Panc1 (cell line): ENCODE data around the gene ONECUT2. TPM values are rescaled to one million over a fixed set of nuclear protein-coding genes. Genes with fewer than 3 reads are reported as not detected.

Experiments used
- ATAC-seq: fragments of 200-7000 bp; cut with Tn5 transposase; 2 replicates; pipeline ENCODE4 v1.9.1; 2020; ENCODE audit warnings: mild to moderate bottlenecking, moderate library complexity
- BruUV-seq: library from RNA; stranded (reverse); fragments of 400-500 nt; replicated peaks from 2 replicates; lab custom pipeline; 2021; lab: Mats Ljungman, UMichigan
- CTCF ChIA-PET: fragments of 300-600 bp; sonication (Branson Sonifier 250); formaldehyde crosslinking; loops from one replicate; lab custom pipeline; 2022; ENCODE audit warnings: antibody characterized with exemption; lab: Charles Lee
- POLR2A ChIA-PET: fragments of 300-600 bp; sonication (Branson Sonifier 250); formaldehyde crosslinking; loops from one replicate; lab custom pipeline; 2022; ENCODE audit warnings: antibody characterized with exemption; lab: Charles Lee
- DNase-seq: peaks from one replicate; pipeline ENCODE4 v3.0.0-alpha.2; 2010; ENCODE audit warnings: low read depth, low spot score
- H3K27ac ChIP-seq: 2 replicates; pipeline ENCODE4 v1.5.1; 2011; ENCODE audit warnings: mild to moderate bottlenecking, low read length, inconsistent platforms
- H3K27me3 ChIP-seq: fragments of 200-500 bp; sonication (Bioruptor generic); 2 replicates; pipeline ENCODE4 v1.6.0; 2014; ENCODE audit warnings: low read length, inconsistent platforms; ENCODE audit not compliant: control insufficient read depth, insufficient read depth
- H3K36me3 ChIP-seq: fragments of 200-500 bp; sonication (Bioruptor generic); 2 replicates; pipeline ENCODE4 v1.5.1; 2014; ENCODE audit warnings: inconsistent platforms, mild to moderate bottlenecking, low read length, moderate library complexity; ENCODE audit not compliant: control insufficient read depth, insufficient read depth
- H3K4me1 ChIP-seq: 2 replicates; pipeline ENCODE4 v1.5.1; 2011; ENCODE audit warnings: inconsistent platforms, mild to moderate bottlenecking, low read length, moderate library complexity; ENCODE audit not compliant: control insufficient read depth, insufficient read depth
- H3K4me3 ChIP-seq, 2 experiments: 2 replicates each; pipeline ENCODE4 v1.5.1; 2011 to 2012; ENCODE audit warnings: low read depth in 2 of 2, low read length in 2 of 2, mild to moderate bottlenecking in 2 of 2, inconsistent platforms in 1 of 2, moderate library complexity in 1 of 2
- H3K9me3 ChIP-seq: fragments of 200-500 bp; sonication (Bioruptor generic); 2 replicates; pipeline ENCODE4 v1.5.1; 2014; ENCODE audit warnings: low read depth, mild to moderate bottlenecking, inconsistent platforms, low read length, moderate library complexity; ENCODE audit not compliant: control insufficient read depth, insufficient read depth
- POLR2AphosphoS5 ChIP-seq: IDR thresholded peaks from 2 replicates; pipeline ENCODE4 v1.6.1; 2012; ENCODE audit warnings: mild to moderate bottlenecking, low read depth, low read length, moderate library complexity
- SIN3A ChIP-seq: IDR thresholded peaks from 2 replicates; pipeline ENCODE4 v1.6.1; 2012; ENCODE audit warnings: low read depth, mild to moderate bottlenecking, low read length, moderate library complexity, borderline replicate concordance; ENCODE audit not compliant: insufficient read depth
- TCF7L2 ChIP-seq: IDR thresholded peaks from 2 replicates; pipeline ENCODE4 v1.6.1; 2011; ENCODE audit warnings: mild to moderate bottlenecking, low read depth, low read length, inconsistent platforms
- in situ Hi-C: cut with HindIII; loops from 2 replicates; pipeline ENCODE4 v1.10.0; 2016; ENCODE audit warnings: low sequenced_read_pairs, low pct_unique_long_range_greater_than_20kb
- intact Hi-C: fragments of 100-400 bp; cut with micrococcal nuclease; formaldehyde crosslinking; loops from one replicate; pipeline ENCODE4 v1.10.0; 2022; ENCODE audit not compliant: unreplicated experiment
- total RNA-seq: library from RNA; stranded (reverse); gene quantifications from one replicate; pipeline ENCODE4 v1.2.1, GENCODE V29; 2021; ENCODE audit not compliant: unreplicated experiment
- TF ChIP-seq, protein P1 (sequence below), 2 experiments: IDR thresholded peaks; 2 replicates each; pipeline ENCODE4 v1.6.1; 2011 to 2012; ENCODE audit warnings: low read depth in 2 of 2, control low read depth in 1 of 2, low read length in 1 of 2, mild to moderate bottlenecking in 1 of 2, moderate library complexity in 1 of 2; ENCODE audit not compliant: insufficient read depth in 1 of 2
- TF ChIP-seq, protein P2 (sequence below): fragments of 450-650 bp; IDR thresholded peaks from 2 replicates; pipeline ENCODE4 v1.5.1; 2017; ENCODE audit warnings: mild to moderate bottlenecking

Gene ONECUT2
- total RNA-seq, 1 experiment from 2014 or later = 0.59 TPM

DNA sequence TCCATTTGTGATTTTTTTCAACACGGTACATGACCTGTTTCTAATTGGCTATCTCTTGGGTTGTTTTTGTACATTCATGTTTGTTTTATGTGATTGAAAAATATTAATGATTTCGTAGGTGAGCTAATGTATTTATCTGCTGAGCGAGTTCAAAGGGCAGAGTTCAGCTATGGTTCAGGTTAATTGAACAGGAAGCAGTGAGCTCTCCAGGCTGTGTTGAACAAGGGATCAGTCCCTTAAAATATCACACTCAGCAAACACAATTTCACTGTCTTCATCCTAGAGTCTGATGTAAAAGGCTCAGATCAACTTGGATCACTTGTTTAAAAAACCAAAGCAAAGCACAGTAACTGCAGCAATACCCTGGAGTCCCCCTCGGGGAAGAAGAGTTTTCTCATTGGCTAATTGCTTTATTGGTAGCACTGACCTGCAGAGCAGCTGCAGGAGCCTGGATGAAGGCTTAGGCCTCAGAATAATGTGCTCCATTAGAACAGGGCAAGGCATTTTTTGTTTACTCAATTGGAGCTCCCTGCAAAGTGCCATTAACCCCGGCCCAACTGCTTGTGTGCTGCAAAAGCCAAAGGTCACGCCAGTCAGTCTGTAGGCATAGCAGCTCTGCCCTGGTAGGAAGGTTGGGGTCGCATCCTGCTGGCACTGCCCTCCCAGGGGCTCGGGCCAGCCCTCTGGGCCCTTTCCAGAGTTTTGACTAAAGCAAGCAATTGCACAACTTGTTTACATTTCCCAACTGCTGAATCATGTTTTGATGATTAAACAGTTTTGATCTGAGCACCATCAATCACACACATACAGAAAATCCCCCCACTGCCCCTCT is 10.5 kb downstream of the ONECUT2 start:
- no peak for DNase-seq
- POLR2A ChIA-PET = no interaction called here

DNA sequence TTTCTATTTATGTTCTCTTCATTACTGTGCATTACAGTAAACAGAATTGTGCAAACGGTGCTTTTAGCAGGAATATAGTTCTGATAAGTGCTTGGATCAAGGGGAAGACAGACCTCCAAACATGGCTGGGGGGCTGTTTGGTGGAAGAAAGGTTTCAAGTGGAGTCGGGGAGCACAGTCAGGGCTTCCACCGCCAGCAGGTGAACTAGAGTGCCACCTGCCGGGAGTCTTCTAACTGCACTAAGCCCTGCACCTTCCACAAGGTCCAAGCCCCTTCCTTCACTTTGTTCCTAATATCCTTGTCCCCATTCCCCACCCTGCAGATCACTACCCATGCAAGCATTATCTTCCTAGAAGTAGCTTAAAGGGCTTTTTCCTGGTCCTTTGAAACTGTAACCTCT is 11.1 kb downstream of the ONECUT2 start:
- no peaks in the 10 kb centered on the region for H3K27me3 ChIP-seq
- TF ChIP-seq, protein P1, sequence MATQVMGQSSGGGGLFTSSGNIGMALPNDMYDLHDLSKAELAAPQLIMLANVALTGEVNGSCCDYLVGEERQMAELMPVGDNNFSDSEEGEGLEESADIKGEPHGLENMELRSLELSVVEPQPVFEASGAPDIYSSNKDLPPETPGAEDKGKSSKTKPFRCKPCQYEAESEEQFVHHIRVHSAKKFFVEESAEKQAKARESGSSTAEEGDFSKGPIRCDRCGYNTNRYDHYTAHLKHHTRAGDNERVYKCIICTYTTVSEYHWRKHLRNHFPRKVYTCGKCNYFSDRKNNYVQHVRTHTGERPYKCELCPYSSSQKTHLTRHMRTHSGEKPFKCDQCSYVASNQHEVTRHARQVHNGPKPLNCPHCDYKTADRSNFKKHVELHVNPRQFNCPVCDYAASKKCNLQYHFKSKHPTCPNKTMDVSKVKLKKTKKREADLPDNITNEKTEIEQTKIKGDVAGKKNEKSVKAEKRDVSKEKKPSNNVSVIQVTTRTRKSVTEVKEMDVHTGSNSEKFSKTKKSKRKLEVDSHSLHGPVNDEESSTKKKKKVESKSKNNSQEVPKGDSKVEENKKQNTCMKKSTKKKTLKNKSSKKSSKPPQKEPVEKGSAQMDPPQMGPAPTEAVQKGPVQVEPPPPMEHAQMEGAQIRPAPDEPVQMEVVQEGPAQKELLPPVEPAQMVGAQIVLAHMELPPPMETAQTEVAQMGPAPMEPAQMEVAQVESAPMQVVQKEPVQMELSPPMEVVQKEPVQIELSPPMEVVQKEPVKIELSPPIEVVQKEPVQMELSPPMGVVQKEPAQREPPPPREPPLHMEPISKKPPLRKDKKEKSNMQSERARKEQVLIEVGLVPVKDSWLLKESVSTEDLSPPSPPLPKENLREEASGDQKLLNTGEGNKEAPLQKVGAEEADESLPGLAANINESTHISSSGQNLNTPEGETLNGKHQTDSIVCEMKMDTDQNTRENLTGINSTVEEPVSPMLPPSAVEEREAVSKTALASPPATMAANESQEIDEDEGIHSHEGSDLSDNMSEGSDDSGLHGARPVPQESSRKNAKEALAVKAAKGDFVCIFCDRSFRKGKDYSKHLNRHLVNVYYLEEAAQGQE (IDR thresholded peaks at IDR 0.05; ENCODE audit: insufficient read depth in 1 of 2, low read depth in 2 of 2, low read length in 1 of 2) = peak in 1 of 2 experiments; percentile 52; a peak in 1 of 4 replicates
- TF ChIP-seq, protein P2, sequence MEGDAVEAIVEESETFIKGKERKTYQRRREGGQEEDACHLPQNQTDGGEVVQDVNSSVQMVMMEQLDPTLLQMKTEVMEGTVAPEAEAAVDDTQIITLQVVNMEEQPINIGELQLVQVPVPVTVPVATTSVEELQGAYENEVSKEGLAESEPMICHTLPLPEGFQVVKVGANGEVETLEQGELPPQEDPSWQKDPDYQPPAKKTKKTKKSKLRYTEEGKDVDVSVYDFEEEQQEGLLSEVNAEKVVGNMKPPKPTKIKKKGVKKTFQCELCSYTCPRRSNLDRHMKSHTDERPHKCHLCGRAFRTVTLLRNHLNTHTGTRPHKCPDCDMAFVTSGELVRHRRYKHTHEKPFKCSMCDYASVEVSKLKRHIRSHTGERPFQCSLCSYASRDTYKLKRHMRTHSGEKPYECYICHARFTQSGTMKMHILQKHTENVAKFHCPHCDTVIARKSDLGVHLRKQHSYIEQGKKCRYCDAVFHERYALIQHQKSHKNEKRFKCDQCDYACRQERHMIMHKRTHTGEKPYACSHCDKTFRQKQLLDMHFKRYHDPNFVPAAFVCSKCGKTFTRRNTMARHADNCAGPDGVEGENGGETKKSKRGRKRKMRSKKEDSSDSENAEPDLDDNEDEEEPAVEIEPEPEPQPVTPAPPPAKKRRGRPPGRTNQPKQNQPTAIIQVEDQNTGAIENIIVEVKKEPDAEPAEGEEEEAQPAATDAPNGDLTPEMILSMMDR = peak; percentile 77
- no peak for TF ChIP-seq TCF7L2
- CTCF ChIA-PET = no interaction called here
- H3K4me3 ChIP-seq = no peak overlapping the region
- no peaks in the 10 kb centered on the region for H3K9me3 ChIP-seq
- no peaks in the 10 kb centered on the region for H3K4me1 ChIP-seq
- ATAC-seq (peak; percentile 83), DNase-seq (no peak)
- no TSS peak for BruUV-seq
- POLR2A ChIA-PET = no interaction called here
- intact Hi-C loops (loop anchor here (5.0 kb wide), 1 partner anchor 699 kb away; no protein-coding TSS in a partner anchor), in situ Hi-C loops (no loop called here)
- no peaks in the 10 kb centered on the region for H3K36me3 ChIP-seq
- no peak overlapping the region for H3K27ac ChIP-seq

More for the DNA sequence above, 10.5 kb downstream of the ONECUT2 start:
- in situ Hi-C loops (no loop called here), intact Hi-C loops (loop anchor here (5.0 kb wide), 1 partner anchor 698 kb away; no protein-coding TSS in a partner anchor)
- no peak overlapping the region for H3K27ac ChIP-seq
- CTCF ChIA-PET = no interaction called here
- no peak for ATAC-seq
- no peaks in the 10 kb centered on the region for H3K4me1 ChIP-seq
- no peak overlapping the region for H3K4me3 ChIP-seq
- BruUV-seq = no TSS peak
- TF ChIP-seq, protein P1 (IDR thresholded peaks at IDR 0.05; ENCODE audit: insufficient read depth in 1 of 2, low read depth in 2 of 2, low read length in 1 of 2) = no peak
- TF ChIP-seq POLR2AphosphoS5 (no peak), SIN3A (no peak), TCF7L2 (no peak)
- TF ChIP-seq, protein P2 = no peak
- H3K27me3 ChIP-seq = no peaks in the 10 kb centered on the region
- H3K36me3 ChIP-seq = no peaks in the 10 kb centered on the region
- H3K9me3 ChIP-seq = no peaks in the 10 kb centered on the region
